CD8-positive, alpha-beta memory T cell (primary cell): Measurements from ENCODE around the gene CHST11. TPM values are rescaled to one million over a fixed set of nuclear protein-coding genes. Genes with fewer than 3 reads are reported as not detected.

Experiments used
- CTCF ChIA-PET: fragments of 350-600 bp; sonication (Branson Sonifier 250); formaldehyde crosslinking; loops from one replicate; lab custom pipeline; 2021; ENCODE audit warnings: antibody characterized with exemption; lab: Charles Lee
- POLR2A ChIA-PET: fragments of 350-600 bp; sonication (Branson Sonifier 250); formaldehyde crosslinking; loops from one replicate; lab custom pipeline; 2021; ENCODE audit warnings: antibody characterized with exemption; lab: Charles Lee
- DNase-seq, 5 donors: peaks; one replicate each; pipeline versions ENCODE4 v3.0.0 to v3.0.0-alpha.2; 2020 to 2022; ENCODE audit warnings: mixed read lengths in 1 of 5
- H3K27ac ChIP-seq: one replicate; pipeline ENCODE4 v1.7.0; 2013; ENCODE audit warnings: low read depth, mild to moderate bottlenecking, low read length, moderate library complexity
- H3K27me3 ChIP-seq: 2 replicates; pipeline ENCODE4 v1.7.0; 2013; ENCODE audit warnings: low read length, mild to moderate bottlenecking; ENCODE audit not compliant: insufficient read depth, poor library complexity, severe bottlenecking
- H3K36me3 ChIP-seq: 2 replicates; pipeline ENCODE4 v1.7.0; 2013; ENCODE audit warnings: mild to moderate bottlenecking, low read length, moderate library complexity; ENCODE audit not compliant: insufficient read depth
- H3K4me1 ChIP-seq: 2 replicates; pipeline ENCODE4 v1.7.0; 2013; ENCODE audit warnings: mild to moderate bottlenecking, low read length, moderate library complexity; ENCODE audit not compliant: insufficient read depth
- H3K4me3 ChIP-seq: 2 replicates; pipeline ENCODE4 v1.7.0; 2013; ENCODE audit warnings: mild to moderate bottlenecking, low read length
- H3K9me3 ChIP-seq: 2 replicates; pipeline ENCODE4 v1.7.0; 2013; ENCODE audit warnings: mild to moderate bottlenecking, low read length
- H3K27ac Mint-ChIP-seq, 8 donors: one replicate each; pipeline ENCODE4 v1.8.0; 2020 to 2021; ENCODE audit warnings: mixed read lengths in 8 of 8, mild to moderate bottlenecking in 6 of 8, inconsistent platforms in 3 of 8, moderate library complexity in 3 of 8
- H3K27me3 Mint-ChIP-seq, 2 donors: one replicate each; pipeline ENCODE4 v1.8.0; 2020 to 2021; ENCODE audit warnings: mixed read lengths in 2 of 2, mild to moderate bottlenecking in 1 of 2, moderate library complexity in 1 of 2
- H3K36me3 Mint-ChIP-seq, 3 donors: one replicate each; pipeline ENCODE4 v1.8.0; 2020 to 2021; ENCODE audit warnings: mixed read lengths in 3 of 3, inconsistent platforms in 1 of 3, mild to moderate bottlenecking in 1 of 3
- H3K4me1 Mint-ChIP-seq, 3 donors: one replicate each; pipeline ENCODE4 v1.8.0; 2020 to 2021; ENCODE audit warnings: mixed read lengths in 3 of 3, inconsistent platforms in 1 of 3, mild to moderate bottlenecking in 1 of 3
- H3K4me3 Mint-ChIP-seq, 7 donors: one replicate each; pipeline ENCODE4 v1.8.0; 2020 to 2021; ENCODE audit warnings: mixed read lengths in 7 of 7, mild to moderate bottlenecking in 6 of 7, moderate library complexity in 4 of 7, inconsistent platforms in 2 of 7
- H3K9me3 Mint-ChIP-seq, 5 donors: one replicate each; pipeline ENCODE4 v1.8.0; 2020 to 2022; ENCODE audit warnings: mixed read lengths in 5 of 5, mild to moderate bottlenecking in 3 of 5, moderate library complexity in 2 of 5, inconsistent platforms in 1 of 5
- polyA plus RNA-seq: library from polyadenylated mRNA; unstranded; fragments of 300-500 nt; fragmentation: Illumina TruSeq; gene quantifications from one replicate; pipeline ENCODE4 v1.2.3, GENCODE V29; 2021
- total RNA-seq, 2 experiments: library from RNA; stranded (reverse); gene quantifications; one replicate each; pipeline ENCODE4 v1.2.3, GENCODE V29; 2021

Gene CHST11
- total and polyA plus RNA-seq, 3 experiments from 2014 or later: 47.8 to 76.8 (median 51.5) TPM

- Histone ChIP-seq H3K36me3 (no peaks in the 10 kb centered on the region), H3K4me3 (no peak overlapping the region), H3K4me1 (peaks cover 69% of the 10 kb centered on the region), H3K9me3 (no peaks in the 10 kb centered on the region), H3K27ac (no peak overlapping the region), H3K27me3 (no peaks in the 10 kb centered on the region)
- ChIA-PET POLR2A (no interaction called here), CTCF (no interaction called here)
- peak overlapping the region in 1 of 7 donors; percentile 27 for H3K4me3 Mint-ChIP-seq
- DNase-seq: no peak
- peaks cover 89 to 97% (median 94%) of the 10 kb centered on the region in 3 donors for H3K4me1 Mint-ChIP-seq
- peak overlapping the region in 7 of 8 donors; percentile 4 to 72 (median 44) for H3K27ac Mint-ChIP-seq
- H3K27me3 Mint-ChIP-seq: no peaks in the 10 kb centered on the region
- peaks cover 0 to 16% (median 8%) of the 10 kb centered on the region in 3 donors for H3K36me3 Mint-ChIP-seq
- H3K9me3 Mint-ChIP-seq: no peaks in the 10 kb centered on the region
Observed at GRCh38 chr12:104507672-104508071, 50.9 kb downstream of the CHST11 start.

GRCh38 chr12:104508752-104509446 is 52.2 kb downstream of the CHST11 start:
- Mint-ChIP-seq H3K27me3 (no peaks in the 10 kb centered on the region), H3K4me3 (peak overlapping the region in 6 of 7 donors; percentile 12 to 39 (median 30)), H3K9me3 (no peaks in the 10 kb centered on the region), H3K36me3 (peaks cover 0 to 12% (median 7%) of the 10 kb centered on the region in 3 donors), H3K4me1 (peaks cover 81 to 93% (median 91%) of the 10 kb centered on the region in 3 donors), H3K27ac (peak overlapping the region; percentile 26 to 77 (median 50))
- ChIA-PET POLR2A (no interaction called here), CTCF (interaction anchor here (0.7 to 1.3 kb wide), 3 partner anchors 9 to 24 kb away, joined by 3 read pairs; no protein-coding TSS in a partner anchor)
- Histone ChIP-seq H3K9me3 (no peaks in the 10 kb centered on the region), H3K27me3 (no peaks in the 10 kb centered on the region), H3K4me1 (peaks cover 59% of the 10 kb centered on the region), H3K4me3 (no peak overlapping the region), H3K27ac (no peak overlapping the region), H3K36me3 (no peaks in the 10 kb centered on the region)
- DNase-seq: no peak

- H3K27ac ChIP-seq: no peak overlapping the region
- POLR2A ChIA-PET: interaction anchor here (0.6 kb wide), 1 partner anchor 231 kb away, joined by 3 read pairs; no protein-coding TSS in a partner anchor
Observed at GRCh38 chr12:104510145-104510872, 53.6 kb downstream of the CHST11 start.

GRCh38 chr12:104510873-104511440 is 54.2 kb downstream of the CHST11 start:
- Histone ChIP-seq H3K4me1 (peaks cover 55% of the 10 kb centered on the region), H3K27ac (no peak overlapping the region), H3K36me3 (no peaks in the 10 kb centered on the region), H3K27me3 (no peaks in the 10 kb centered on the region), H3K4me3 (no peak overlapping the region), H3K9me3 (no peaks in the 10 kb centered on the region)
- H3K4me3 Mint-ChIP-seq: peak overlapping the region in 3 of 7 donors; percentile 12 to 40 (median 29)
- peaks cover 84 to 94% (median 93%) of the 10 kb centered on the region in 3 donors for H3K4me1 Mint-ChIP-seq
- H3K9me3 Mint-ChIP-seq: no peaks in the 10 kb centered on the region
- ChIA-PET CTCF (no interaction called here), POLR2A (interaction anchor here (0.6 kb wide), 1 partner anchor 232 kb away, joined by 3 read pairs; no protein-coding TSS in a partner anchor)
- H3K27me3 Mint-ChIP-seq: no peaks in the 10 kb centered on the region
- peak overlapping the region in 7 of 8 donors; percentile 13 to 81 (median 49) for H3K27ac Mint-ChIP-seq
- DNase-seq: no peak
- peaks cover 0 to 11% (median 5%) of the 10 kb centered on the region in 3 donors for H3K36me3 Mint-ChIP-seq

More at GRCh38 chr12:104510145-104510872, 53.6 kb downstream of the CHST11 start:
- Mint-ChIP-seq H3K4me3 (peak overlapping the region in 4 of 7 donors; percentile 18 to 51 (median 45)), H3K27ac (peak overlapping the region in 6 of 8 donors; percentile 13 to 81 (median 58)), H3K9me3 (no peaks in the 10 kb centered on the region), H3K36me3 (peaks cover 0 to 12% (median 5%) of the 10 kb centered on the region in 3 donors), H3K4me1 (peaks cover 82 to 94% (median 93%) of the 10 kb centered on the region in 3 donors), H3K27me3 (no peaks in the 10 kb centered on the region)
- CTCF ChIA-PET: no interaction called here
- Histone ChIP-seq H3K36me3 (no peaks in the 10 kb centered on the region), H3K9me3 (no peaks in the 10 kb centered on the region), H3K4me3 (no peak overlapping the region), H3K27me3 (no peaks in the 10 kb centered on the region), H3K4me1 (peaks cover 55% of the 10 kb centered on the region)
- no peak for DNase-seq

GRCh38 chr12:104513681-104514080 is 56.9 kb downstream of the CHST11 start:
- H3K36me3 Mint-ChIP-seq: peaks cover 0 to 10% (median 5%) of the 10 kb centered on the region in 3 donors
- H3K4me3 Mint-ChIP-seq: no peak overlapping the region
- Histone ChIP-seq H3K27ac (no peak overlapping the region), H3K27me3 (no peaks in the 10 kb centered on the region), H3K9me3 (no peaks in the 10 kb centered on the region), H3K4me1 (peaks cover 27% of the 10 kb centered on the region), H3K4me3 (no peak overlapping the region), H3K36me3 (no peaks in the 10 kb centered on the region)
- peak overlapping the region in 6 of 8 donors; percentile 5 to 66 (median 53) for H3K27ac Mint-ChIP-seq
- peaks cover 85 to 94% (median 93%) of the 10 kb centered on the region in 3 donors for H3K4me1 Mint-ChIP-seq
- no peak for DNase-seq
- ChIA-PET CTCF (no interaction called here), POLR2A (no interaction called here)
- no peaks in the 10 kb centered on the region for H3K27me3 Mint-ChIP-seq
- no peaks in the 10 kb centered on the region for H3K9me3 Mint-ChIP-seq

- Mint-ChIP-seq H3K36me3 (peaks cover 0 to 7% (median 2%) of the 10 kb centered on the region in 3 donors), H3K27ac (peak overlapping the region in 6 of 8 donors; percentile 0 to 93 (median 53)), H3K9me3 (no peaks in the 10 kb centered on the region), H3K4me3 (no peak overlapping the region), H3K4me1 (peaks cover 85 to 94% (median 93%) of the 10 kb centered on the region in 3 donors), H3K27me3 (no peaks in the 10 kb centered on the region)
- CTCF ChIA-PET: interaction anchor here (1.0 kb wide), 1 partner anchor 14 kb away, joined by 3 read pairs; no protein-coding TSS in a partner anchor
- no peak overlapping the region for H3K27ac ChIP-seq
- H3K4me1 ChIP-seq: peaks cover 29% of the 10 kb centered on the region
- H3K36me3 ChIP-seq: no peaks in the 10 kb centered on the region
- no peak for DNase-seq
- POLR2A ChIA-PET: no interaction called here
- no peak overlapping the region for H3K4me3 ChIP-seq
- H3K9me3 ChIP-seq: no peaks in the 10 kb centered on the region
- H3K27me3 ChIP-seq: no peaks in the 10 kb centered on the region
Observed at GRCh38 chr12:104514092-104514810, 57.5 kb downstream of the CHST11 start.

- peak overlapping the region in 7 of 8 donors; percentile 52 to 93 (median 80) for H3K27ac Mint-ChIP-seq
- CTCF ChIA-PET: interaction anchor here (1.4 to 3.8 kb wide), 2 partner anchors 53 to 134 kb away, joined by 3 to 14 read pairs; no protein-coding TSS in a partner anchor
- peaks cover 0 to 4% (median 2%) of the 10 kb centered on the region in 3 donors for H3K36me3 Mint-ChIP-seq
- no peaks in the 10 kb centered on the region for H3K27me3 Mint-ChIP-seq
- H3K4me3 ChIP-seq: no peak overlapping the region
- H3K27me3 ChIP-seq: no peaks in the 10 kb centered on the region
- no peaks in the 10 kb centered on the region for H3K9me3 ChIP-seq
- peaks cover 85 to 94% (median 93%) of the 10 kb centered on the region in 3 donors for H3K4me1 Mint-ChIP-seq
- H3K9me3 Mint-ChIP-seq: no peaks in the 10 kb centered on the region
- peak overlapping the region in 1 of 7 donors; percentile 45 for H3K4me3 Mint-ChIP-seq
- H3K36me3 ChIP-seq: no peaks in the 10 kb centered on the region
- no peak overlapping the region for H3K27ac ChIP-seq
- no peak for DNase-seq
- POLR2A ChIA-PET: no interaction called here
- H3K4me1 ChIP-seq: peaks cover 29% of the 10 kb centered on the region
Observed at GRCh38 chr12:104515899-104516298, 59.2 kb downstream of the CHST11 start.
